ENCODE data around the gene WASHC2A. TPM values are rescaled to one million over a fixed set of nuclear protein-coding genes. Genes with fewer than 3 reads are reported as not detected.
"Not testable (repeated sequence)": the region's sequence is repeated elsewhere in the genome, so short reads cannot be mapped to it uniquely, and the experiment has no call there.

WASHC2A gene
- total RNA-seq: 28.7 TPM

GRCh38 chr10:50067546-50068351 lies at the start of gene WASHC2A:
WASHC2A (plus strand) TSS chr10:50067954; CDS start chr10:50068006, 52 bp downstream.
- Histone ChIP-seq H3K4me3 (peak within 1 kb of the TSS; percentile 68 to 70), H3K27ac (peak within 1 kb of the TSS; percentile 82)
- H3K27me3 ChIP-seq; H3K4me1 ChIP-seq; H3K36me3 ChIP-seq; intact Hi-C loops (cut with DNase I); H3K9me3 ChIP-seq: not testable (repeated sequence)
- peak in 1 of 2 donors; percentile 59 for TF ChIP-seq POLR2AphosphoS5 (IDR thresholded peaks at IDR 0.05; ENCODE audit: insufficient read depth in 1 of 2, low read depth in 1 of 2)
- DNase-seq (ENCODE audit: extremely low spot score in 2 of 2): peak in 1 of 2 donors; percentile 91

- H3K36me3 ChIP-seq; H3K4me3 ChIP-seq; intact Hi-C loops (cut with DNase I); DNase-seq (ENCODE audit: extremely low spot score in 2 of 2); H3K27me3 ChIP-seq; H3K27ac ChIP-seq; H3K9me3 ChIP-seq; H3K4me1 ChIP-seq: not testable (repeated sequence)
These were observed 48.5 kb upstream of the WASHC2A start for GRCh38 chr10:50019279-50019678.

GRCh38 chr10:50020451-50021024 lies 47.2 kb upstream of the WASHC2A start:
- H3K4me1 ChIP-seq; H3K27ac ChIP-seq; H3K4me3 ChIP-seq; H3K36me3 ChIP-seq; intact Hi-C loops (cut with DNase I); H3K27me3 ChIP-seq; DNase-seq (ENCODE audit: extremely low spot score in 2 of 2); H3K9me3 ChIP-seq: not testable (repeated sequence)

- Histone ChIP-seq H3K4me1 (no peaks in the 10 kb centered on the region), H3K4me3 (no peak overlapping the region), H3K36me3 (no peaks in the 10 kb centered on the region), H3K9me3 (no peaks in the 10 kb centered on the region), H3K27ac (no peak overlapping the region), H3K27me3 (no peaks in the 10 kb centered on the region)
- TF ChIP-seq POLR2AphosphoS5 (IDR thresholded peaks at IDR 0.05; ENCODE audit: insufficient read depth in 1 of 2, low read depth in 1 of 2) (no peak), POLR2A (IDR thresholded peaks at IDR 0.05) (no peak), CTCF (IDR thresholded peaks at IDR 0.05) (no peak)
- DNase-seq (ENCODE audit: extremely low spot score in 2 of 2): no peak
- intact Hi-C loops (cut with DNase I): no loop called here
These were observed 46.1 kb upstream of the WASHC2A start for GRCh38 chr10:50021646-50022045.

- H3K36me3 ChIP-seq; H3K27ac ChIP-seq; intact Hi-C loops (cut with DNase I); H3K27me3 ChIP-seq; DNase-seq (ENCODE audit: extremely low spot score in 2 of 2); H3K9me3 ChIP-seq; H3K4me1 ChIP-seq; H3K4me3 ChIP-seq: not testable (repeated sequence)
These were observed 42.9 kb upstream of the WASHC2A start for GRCh38 chr10:50024716-50025383.

- peak in 1 of 2 donors; percentile 95 for DNase-seq (ENCODE audit: extremely low spot score in 2 of 2)
- TF ChIP-seq CTCF (IDR thresholded peaks at IDR 0.05): no peak
- TF ChIP-seq POLR2A (IDR thresholded peaks at IDR 0.05): no peak
- no peak for TF ChIP-seq POLR2AphosphoS5 (IDR thresholded peaks at IDR 0.05; ENCODE audit: insufficient read depth in 1 of 2, low read depth in 1 of 2)
- Histone ChIP-seq H3K4me1 (no peaks in the 10 kb centered on the region), H3K4me3 (no peak overlapping the region), H3K27ac (no peak overlapping the region), H3K27me3 (no peaks in the 10 kb centered on the region), H3K9me3 (no peaks in the 10 kb centered on the region), H3K36me3 (no peaks in the 10 kb centered on the region)
- intact Hi-C loops (cut with DNase I): no loop called here
These were observed 42.1 kb upstream of the WASHC2A start for GRCh38 chr10:50025627-50026026.

- Histone ChIP-seq H3K27ac (no peak overlapping the region), H3K36me3 (no peaks in the 10 kb centered on the region), H3K4me3 (no peak overlapping the region), H3K4me1 (no peaks in the 10 kb centered on the region), H3K27me3 (no peaks in the 10 kb centered on the region), H3K9me3 (no peaks in the 10 kb centered on the region)
- no peak for DNase-seq (ENCODE audit: extremely low spot score in 2 of 2)
- intact Hi-C loops (cut with DNase I): no loop called here
- TF ChIP-seq CTCF (IDR thresholded peaks at IDR 0.05) (no peak), POLR2A (IDR thresholded peaks at IDR 0.05) (no peak), POLR2AphosphoS5 (IDR thresholded peaks at IDR 0.05; ENCODE audit: insufficient read depth in 1 of 2, low read depth in 1 of 2) (no peak)
These were observed 40.6 kb upstream of the WASHC2A start for GRCh38 chr10:50027195-50027594.
